Measurements from ENCODE around the gene AP2B1.

The AP2B1 gene

GRCh38 chr17:35587074-35587961, at the start of gene AP2B1:
TSS of gene AP2B1 (plus strand) at chr17:35587322. CDS start at chr17:35594031, 6,709 bp downstream.
- Mint-ChIP-seq H3K36me3 (ENCODE audit: low read depth) (no peaks in the 10 kb centered on the region), H3K4me1 (peaks cover 44% of the 10 kb centered on the region), H3K27me3 (ENCODE audit: low read depth, poor library complexity) (peaks cover 30% of the 10 kb centered on the region), H3K27ac (peak within 1 kb of the TSS; percentile 98), H3K4me3 (peak within 1 kb of the TSS; percentile 96), H3K9me3 (no peaks in the 10 kb centered on the region)
- no peak for TF ChIP-seq CTCF (IDR thresholded peaks at IDR 0.05)
- DNase-seq: peak; percentile 97

DNA sequence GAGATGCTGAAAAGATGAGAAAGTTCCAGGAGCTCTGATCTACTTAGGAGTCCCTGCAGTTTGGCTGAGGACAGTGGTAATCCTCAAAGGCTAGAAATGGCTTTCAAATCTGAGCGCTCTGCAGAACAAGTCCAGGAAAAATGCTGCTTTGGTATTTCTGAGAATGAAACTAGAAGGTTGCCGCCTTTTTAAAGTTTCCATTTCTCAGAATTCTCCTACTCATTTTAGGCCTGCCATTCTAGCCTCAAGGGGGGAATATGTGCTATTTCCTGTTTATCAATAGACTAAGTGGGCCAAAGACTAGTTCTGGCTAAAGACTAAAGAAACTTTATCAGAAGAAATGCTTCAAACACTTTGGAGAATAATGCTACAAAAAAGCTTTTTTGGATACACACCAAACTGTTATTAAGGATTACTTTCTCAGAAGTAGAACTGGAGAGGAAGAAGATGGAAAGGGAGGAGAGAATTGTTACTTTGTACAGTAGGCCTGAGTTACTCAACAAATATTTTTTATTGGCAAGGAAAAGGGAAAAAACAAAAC, 49.5 kb upstream of the AP2B1 start, which contains the start of gene SLFN12L:
SLFN12L (minus strand) TSS at position 78 of the 541 bp plus-strand sequence. CDS start 15,314 bp downstream, outside the sequence.
- Mint-ChIP-seq H3K9me3 (no peaks in the 10 kb centered on the region), H3K4me3 (no peak within 1 kb of the TSS), H3K27me3 (ENCODE audit: low read depth, poor library complexity) (peaks cover 23% of the 10 kb centered on the region), H3K4me1 (no peaks in the 10 kb centered on the region), H3K36me3 (ENCODE audit: low read depth) (no peaks in the 10 kb centered on the region), H3K27ac (no peak within 1 kb of the TSS)
- no peak for TF ChIP-seq CTCF (IDR thresholded peaks at IDR 0.05)
- DNase-seq: no peak

- no peak for TF ChIP-seq CTCF (IDR thresholded peaks at IDR 0.05)
- peaks cover 31% of the 10 kb centered on the region for H3K27me3 Mint-ChIP-seq (ENCODE audit: low read depth, poor library complexity)
- no peaks in the 10 kb centered on the region for H3K9me3 Mint-ChIP-seq
- H3K4me1 Mint-ChIP-seq: no peaks in the 10 kb centered on the region
- H3K4me3 Mint-ChIP-seq: no peak overlapping the region
- no peak for DNase-seq
- no peak overlapping the region for H3K27ac Mint-ChIP-seq
- no peaks in the 10 kb centered on the region for H3K36me3 Mint-ChIP-seq (ENCODE audit: low read depth)
Measured at GRCh38 chr17:35539659-35540026, 47.5 kb upstream of the AP2B1 start.

GRCh38 chr17:35540589-35541404, 46.3 kb upstream of the AP2B1 start:
- no peak for TF ChIP-seq CTCF (IDR thresholded peaks at IDR 0.05)
- no peak overlapping the region for H3K4me3 Mint-ChIP-seq
- H3K36me3 Mint-ChIP-seq (ENCODE audit: low read depth): no peaks in the 10 kb centered on the region
- H3K27me3 Mint-ChIP-seq (ENCODE audit: low read depth, poor library complexity): peaks cover 42% of the 10 kb centered on the region
- no peaks in the 10 kb centered on the region for H3K9me3 Mint-ChIP-seq
- DNase-seq: no peak
- no peak overlapping the region for H3K27ac Mint-ChIP-seq
- no peaks in the 10 kb centered on the region for H3K4me1 Mint-ChIP-seq

DNA sequence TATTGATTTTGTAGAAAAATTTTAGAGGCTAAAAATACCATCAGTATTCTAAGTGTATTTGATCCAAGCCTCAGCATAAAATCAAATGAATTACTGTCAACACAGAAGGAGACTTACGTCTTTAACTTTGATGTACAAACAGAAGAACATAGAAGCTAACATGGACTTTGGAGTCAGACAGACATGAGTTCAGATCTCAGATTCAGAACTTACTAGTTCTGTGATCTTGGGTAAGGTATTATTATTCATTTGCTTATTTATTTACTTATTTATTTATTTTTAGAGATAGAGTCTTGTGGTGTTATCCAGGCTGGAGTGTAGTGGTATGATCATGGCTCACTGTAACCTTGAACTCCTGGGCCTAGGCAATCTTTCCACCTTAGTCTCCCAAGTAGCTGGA, 45.7 kb upstream of the AP2B1 start:
- no peaks in the 10 kb centered on the region for H3K36me3 Mint-ChIP-seq (ENCODE audit: low read depth)
- H3K27me3 Mint-ChIP-seq (ENCODE audit: low read depth, poor library complexity): peaks cover 48% of the 10 kb centered on the region
- DNase-seq: no peak
- H3K9me3 Mint-ChIP-seq: no peaks in the 10 kb centered on the region
- no peak overlapping the region for H3K27ac Mint-ChIP-seq
- H3K4me1 Mint-ChIP-seq: no peaks in the 10 kb centered on the region
- H3K4me3 Mint-ChIP-seq: no peak overlapping the region
- no peak for TF ChIP-seq CTCF (IDR thresholded peaks at IDR 0.05)

All from nephron progenitor cell (in vitro differentiated cells).